ENCODE data around the gene SMC3. TPM values are rescaled to one million over a fixed set of nuclear protein-coding genes. Genes with fewer than 3 reads are reported as not detected.

The SMC3 gene
- total and polyA plus RNA-seq, 12 donors: 10.0 to 38.8 (median 21.5) TPM

GRCh38 chr10:110558041-110558440 lies 9.5 kb upstream of the SMC3 start:
- Histone ChIP-seq H3K4me3 (no peak overlapping the region), H3K36me3 (replicated peaks in 1 of 2) (no peaks in the 10 kb centered on the region), H3K9me3 (replicated peaks in 1 of 3) (no peaks in the 10 kb centered on the region), H3K4me1 (replicated peaks in 1 of 2) (no peaks in the 10 kb centered on the region), H3K27ac (no peak overlapping the region), H3K27me3 (no peaks in the 10 kb centered on the region)
- DNase-seq: no peak
- intact Hi-C loops (cut with DNase I): no loop called here
- 78 to 91% (median 84%) methylated on average over 3 of the region's 3 CpGs for WGBS, 4 donors
- no peak for TF ChIP-seq POLR2A (IDR thresholded peaks at IDR 0.05)
- no peak for TF ChIP-seq CTCF (IDR thresholded peaks at IDR 0.05)

GRCh38 chr10:110560012-110560411 lies 7.5 kb upstream of the SMC3 start:
- intact Hi-C loops (cut with DNase I): no loop called here
- no peaks in the 10 kb centered on the region for H3K4me1 ChIP-seq (replicated peaks in 1 of 2)
- no peak for DNase-seq
- no peaks in the 10 kb centered on the region for H3K9me3 ChIP-seq (replicated peaks in 1 of 3)
- H3K36me3 ChIP-seq (replicated peaks in 1 of 2): no peaks in the 10 kb centered on the region
- no peak overlapping the region for H3K27ac ChIP-seq
- H3K4me3 ChIP-seq: no peak overlapping the region
- TF ChIP-seq POLR2A (IDR thresholded peaks at IDR 0.05): no peak
- TF ChIP-seq CTCF (IDR thresholded peaks at IDR 0.05): no peak
- 86 to 98% (median 90%) methylated on average over 8 of the region's 8 CpGs for WGBS, 4 donors
- H3K27me3 ChIP-seq: no peaks in the 10 kb centered on the region

- H3K4me3 ChIP-seq: no peak overlapping the region
- no peaks in the 10 kb centered on the region for H3K36me3 ChIP-seq (replicated peaks in 1 of 2)
- WGBS, 4 donors: 75 to 78% (median 77%) methylated on average over 3 of the region's 3 CpGs
- no peak overlapping the region for H3K27ac ChIP-seq
- no peaks in the 10 kb centered on the region for H3K4me1 ChIP-seq (replicated peaks in 1 of 2)
- no peaks in the 10 kb centered on the region for H3K9me3 ChIP-seq (replicated peaks in 1 of 3)
- no peaks in the 10 kb centered on the region for H3K27me3 ChIP-seq
- intact Hi-C loops (cut with DNase I): no loop called here
- DNase-seq: no peak
- no peak for TF ChIP-seq CTCF (IDR thresholded peaks at IDR 0.05)
- TF ChIP-seq POLR2A (IDR thresholded peaks at IDR 0.05): no peak
Measured at GRCh38 chr10:110561292-110561691, 6.2 kb upstream of the SMC3 start.

GRCh38 chr10:110562348-110562747 lies 5.1 kb upstream of the SMC3 start:
- no peaks in the 10 kb centered on the region for H3K9me3 ChIP-seq (replicated peaks in 1 of 3)
- H3K4me3 ChIP-seq: no peak overlapping the region
- H3K4me1 ChIP-seq (replicated peaks in 1 of 2): peaks cover 0 to 7% of the 10 kb centered on the region in 2 donors
- no peak overlapping the region for H3K27ac ChIP-seq
- intact Hi-C loops (cut with DNase I): no loop called here
- TF ChIP-seq CTCF (IDR thresholded peaks at IDR 0.05) (no peak), POLR2A (IDR thresholded peaks at IDR 0.05) (no peak)
- H3K36me3 ChIP-seq (replicated peaks in 1 of 2): no peaks in the 10 kb centered on the region
- 75 to 93% (median 85%) methylated on average over 4 of the region's 4 CpGs for WGBS, 4 donors
- DNase-seq: no peak
- no peaks in the 10 kb centered on the region for H3K27me3 ChIP-seq
